GM21737 (cell line): ENCODE results near the gene ZNF678.

Experiments
- ATAC-seq: cut with Tn5 transposase; IDR thresholded peaks from one replicate; pipeline ENCODE4 v1.9.1; 2021; ENCODE audit warnings: mild to moderate bottlenecking, moderate library complexity; ENCODE audit not compliant: unreplicated experiment

ZNF678 gene

GRCh38 chr1:227563324-227564201 is at the start of gene ZNF678:
Gene ZNF678 (plus strand): TSS chr1:227563556. CDS start chr1:227650992, 87,436 bp downstream.
- peak; percentile 93 for ATAC-seq

DNA sequence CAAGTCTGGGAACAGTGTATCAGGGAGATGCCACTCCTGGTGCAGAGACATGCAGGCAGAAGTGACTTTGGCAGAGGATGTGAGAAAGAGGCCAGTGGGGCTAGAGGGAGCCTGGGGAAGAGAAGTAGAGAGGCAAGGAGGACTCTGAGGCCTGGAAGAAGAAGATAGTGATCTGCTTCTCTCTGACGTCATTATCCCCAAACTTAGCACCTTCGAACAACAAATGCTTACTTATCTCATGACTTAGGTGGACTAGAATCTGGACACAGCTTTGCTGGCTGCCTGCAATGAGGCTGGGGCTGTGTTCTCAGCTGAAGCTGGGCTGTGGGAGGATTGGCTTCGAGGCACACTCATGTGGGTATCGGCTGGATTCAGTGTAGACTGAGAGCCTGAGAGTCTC is 44.5 kb upstream of the ZNF678 start:
- no peak for ATAC-seq

DNA sequence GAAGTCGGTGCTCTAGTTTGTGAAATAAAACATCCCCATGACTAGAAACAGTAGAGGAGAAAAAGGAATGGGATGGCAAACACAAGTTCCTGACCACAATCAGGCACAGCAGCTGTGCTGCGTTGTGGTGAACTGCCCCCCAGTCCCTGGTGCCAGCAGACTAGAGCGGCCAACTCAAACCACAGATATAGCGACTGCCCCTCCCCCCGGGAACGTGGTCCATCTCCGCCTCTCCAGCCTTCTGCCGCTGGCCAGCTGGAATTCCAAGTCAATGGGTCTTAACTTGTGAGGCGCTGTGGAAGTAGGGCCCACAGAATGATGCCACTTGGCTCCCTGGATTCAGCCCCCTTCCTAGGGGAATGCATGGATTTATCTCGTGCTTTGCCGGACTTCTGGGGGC is 41.6 kb upstream of the ZNF678 start:
- ATAC-seq = no peak

DNA sequence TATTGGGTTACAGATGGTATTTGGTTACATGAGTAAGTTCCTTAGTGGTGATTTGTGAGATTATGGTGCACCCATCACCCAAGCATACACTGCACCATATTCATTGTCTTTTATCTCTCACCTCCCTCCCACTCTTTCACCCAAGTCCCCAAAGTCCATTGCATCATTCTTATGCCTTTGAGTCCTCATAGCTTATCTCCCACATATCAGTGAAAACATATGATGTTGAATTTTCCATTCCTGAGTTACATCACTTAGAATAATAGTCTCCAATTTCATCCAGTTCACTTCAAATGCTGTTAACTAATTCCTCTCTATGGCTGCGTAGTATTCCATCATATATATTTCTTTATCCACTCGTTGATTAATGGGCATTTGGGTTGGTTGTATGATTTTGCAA is 36.8 kb upstream of the ZNF678 start:
- ATAC-seq = no peak

DNA sequence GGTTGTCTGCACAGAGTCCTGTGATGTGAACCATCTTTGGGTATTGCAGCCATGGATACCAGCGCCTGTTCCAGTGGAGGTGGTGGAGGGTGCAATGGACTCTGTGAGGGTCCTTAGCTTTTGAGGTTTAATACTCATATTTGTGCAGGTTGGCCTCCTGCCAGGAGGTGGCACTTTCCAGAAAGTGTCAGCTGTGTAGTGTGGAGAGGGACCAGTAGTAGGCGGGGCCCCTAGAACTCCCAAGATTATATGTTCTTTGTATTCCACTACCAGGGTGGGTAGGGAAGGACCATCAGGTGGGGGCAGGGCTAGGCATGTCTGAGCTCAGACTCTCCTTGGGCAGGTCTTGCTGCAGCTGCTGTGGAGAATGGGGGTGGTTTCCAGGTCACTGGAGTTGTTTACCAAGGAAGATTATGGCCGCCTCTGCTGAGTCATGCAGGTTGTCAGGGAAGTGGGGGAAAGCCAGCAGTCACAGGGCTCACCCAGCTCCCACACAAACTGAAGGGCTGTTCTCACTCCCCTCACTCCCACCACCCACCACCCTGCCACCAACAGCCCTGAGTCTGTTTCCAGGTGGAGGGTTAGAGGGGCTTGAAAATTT is 31.2 kb upstream of the ZNF678 start:
- ATAC-seq = no peak

DNA sequence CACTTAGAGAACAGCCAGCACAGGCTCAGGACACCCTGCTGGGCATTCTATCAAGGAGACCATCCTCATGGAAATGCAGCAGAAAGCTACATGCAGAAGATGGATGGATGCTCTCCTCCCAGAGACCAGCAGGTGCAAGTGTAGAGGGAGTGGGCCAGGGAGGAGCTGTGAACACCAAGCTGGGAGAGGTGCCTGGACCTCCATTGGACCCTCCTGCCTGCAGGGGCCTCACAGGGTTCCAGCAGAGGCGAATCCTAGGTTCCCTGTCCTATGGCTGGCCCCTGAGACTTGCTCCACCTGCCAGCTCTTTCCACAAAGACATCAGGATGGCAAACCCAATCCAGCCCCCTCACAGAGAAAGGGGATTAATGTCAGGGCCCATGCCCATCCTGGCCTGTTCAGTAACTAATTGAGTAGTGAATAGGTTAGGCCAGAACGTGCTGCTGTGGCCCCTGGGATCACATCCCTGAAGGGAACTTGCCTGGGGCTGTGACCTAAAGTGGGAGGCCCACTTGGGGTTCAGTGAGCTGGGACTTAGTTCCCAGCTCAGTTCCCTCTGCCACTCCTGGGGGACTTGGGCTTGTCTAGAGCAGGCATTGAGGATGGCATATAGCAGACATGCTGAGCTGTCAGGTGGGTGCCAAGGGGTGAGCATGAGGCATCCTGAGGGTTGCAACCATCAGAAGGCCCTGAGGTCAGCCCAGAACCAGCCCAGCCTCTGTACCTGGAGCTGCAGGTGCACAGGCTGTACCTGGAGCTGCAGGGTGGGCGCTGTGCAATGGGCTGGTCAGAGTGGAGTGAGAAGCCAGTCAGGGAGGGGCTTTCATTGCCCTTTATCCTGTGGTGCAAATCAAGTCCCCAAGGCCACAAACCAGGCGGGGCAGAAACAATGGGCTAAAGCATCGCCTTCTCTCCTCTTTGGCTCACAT is 22.9 kb upstream of the ZNF678 start:
- no peak for ATAC-seq

DNA sequence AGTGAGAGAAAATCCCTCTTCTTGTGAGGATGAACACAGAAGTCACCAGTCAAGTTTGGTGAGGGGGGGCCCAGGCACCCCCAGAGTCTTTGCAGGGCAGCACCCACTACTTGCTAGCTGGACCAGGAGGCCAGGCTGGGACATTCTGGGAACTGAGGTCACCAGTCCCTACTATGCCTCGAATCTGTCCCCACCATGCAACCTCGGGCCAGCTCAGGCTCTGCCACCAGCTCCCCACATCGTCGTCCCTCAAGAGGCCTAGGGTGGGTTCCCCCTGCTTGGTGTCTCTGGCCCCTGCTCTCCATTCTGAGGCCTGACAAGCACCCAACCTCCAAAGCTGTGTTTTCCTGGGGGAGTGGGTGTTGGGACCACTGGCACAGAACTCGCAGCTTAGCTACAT is 22.2 kb upstream of the ZNF678 start:
- ATAC-seq = no peak

- peak; percentile 9 for ATAC-seq
These were observed 21.6 kb upstream of the ZNF678 start for GRCh38 chr1:227541796-227542152.

DNA sequence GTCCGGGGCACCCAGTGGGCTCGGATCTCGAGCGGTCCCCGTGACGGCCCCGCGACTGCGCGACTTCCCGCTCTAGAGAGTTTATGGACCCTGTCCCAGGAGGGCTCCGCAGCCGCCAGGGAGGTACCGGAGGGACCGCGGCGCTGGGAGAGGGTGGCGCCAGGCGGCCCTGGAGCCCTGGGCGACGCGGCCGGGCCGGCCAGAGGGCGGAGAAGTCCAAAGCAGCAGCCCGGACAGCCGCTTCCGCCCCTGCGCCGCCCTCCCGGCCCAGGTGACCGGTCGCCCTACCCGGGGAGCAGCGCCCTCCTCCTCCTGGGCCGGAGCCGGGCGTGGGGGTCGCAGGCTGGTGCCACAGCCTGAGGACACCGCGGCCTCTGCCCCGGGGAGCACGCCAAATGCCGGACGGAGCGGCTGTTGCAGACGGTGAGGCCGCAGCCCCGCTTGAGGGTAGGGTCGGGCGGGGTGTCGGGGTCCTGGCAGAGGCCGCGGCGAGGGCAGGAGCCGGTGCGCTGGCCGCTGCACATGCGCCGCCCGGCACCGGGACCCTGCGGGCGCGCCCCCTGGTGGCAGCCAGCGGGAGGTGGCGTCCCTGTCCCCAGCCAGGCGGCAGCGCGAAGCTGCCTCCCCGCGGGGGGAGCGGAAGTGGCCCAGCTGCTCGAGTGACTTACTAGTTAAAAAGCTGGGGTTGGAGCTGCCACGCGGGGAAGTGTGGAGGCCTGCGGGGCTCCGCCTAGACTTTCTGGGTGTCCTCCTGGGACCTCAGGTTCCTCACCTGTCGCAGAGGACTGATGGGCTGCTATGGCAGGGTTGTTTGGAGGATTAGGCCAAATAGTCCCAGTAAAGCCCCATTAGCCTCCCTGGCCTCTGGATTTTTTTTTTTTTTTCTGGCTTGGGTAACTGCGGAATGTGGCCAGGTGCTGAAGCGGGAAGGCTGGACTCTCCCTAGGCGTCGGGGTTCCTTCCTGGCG is 20.9 kb upstream of the ZNF678 start:
- ATAC-seq = peak; percentile 96

GRCh38 chr1:227543283-227544066 is 19.9 kb upstream of the ZNF678 start:
- ATAC-seq = no peak

DNA sequence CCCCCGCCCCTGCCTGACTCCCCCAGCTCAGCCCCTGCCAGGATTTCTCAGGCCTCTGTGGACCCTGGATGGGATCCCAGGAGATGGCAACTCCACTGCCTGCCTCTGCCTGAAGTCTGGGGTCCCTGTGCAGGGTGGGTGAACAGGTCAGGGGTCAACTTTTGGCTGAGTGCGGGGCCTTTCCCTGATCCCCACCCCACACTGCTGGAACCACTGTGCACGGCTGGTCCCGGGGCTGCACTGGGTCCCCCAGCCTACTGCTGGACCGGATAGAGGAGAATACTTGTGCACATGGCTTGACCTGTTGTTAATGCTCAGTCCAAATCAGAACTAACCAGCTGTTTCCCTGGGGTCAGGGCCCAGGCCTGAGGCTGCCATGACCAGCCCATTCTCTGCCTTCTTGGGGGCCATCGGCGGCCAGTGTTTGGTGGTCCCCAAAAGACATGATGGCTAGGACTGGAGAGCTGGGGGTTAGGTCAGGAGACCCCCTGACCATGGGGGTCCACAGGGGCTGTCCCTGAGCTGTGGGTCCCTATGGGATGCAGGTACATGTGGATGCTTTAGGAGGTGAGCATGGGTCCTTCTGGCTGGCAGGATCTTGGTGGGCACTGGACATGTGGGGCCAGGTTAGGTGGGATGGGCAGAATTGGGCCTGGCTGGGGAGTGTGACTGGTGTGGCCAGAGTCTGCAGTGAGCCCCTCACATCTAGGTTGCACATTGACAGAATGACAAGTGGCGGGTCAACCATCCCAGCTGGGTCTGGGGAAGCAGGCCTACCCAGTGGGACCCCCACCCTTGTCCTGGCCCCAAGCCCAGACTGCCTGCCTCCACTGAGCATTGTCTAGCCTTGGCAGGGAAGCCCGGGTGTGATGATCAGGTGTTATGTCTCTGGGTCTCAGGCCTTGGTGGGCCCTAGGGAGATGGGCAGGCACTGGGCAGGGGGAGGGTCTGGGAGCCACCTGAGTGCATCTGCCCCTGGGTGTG is 19.0 kb upstream of the ZNF678 start:
- ATAC-seq = no peak

DNA sequence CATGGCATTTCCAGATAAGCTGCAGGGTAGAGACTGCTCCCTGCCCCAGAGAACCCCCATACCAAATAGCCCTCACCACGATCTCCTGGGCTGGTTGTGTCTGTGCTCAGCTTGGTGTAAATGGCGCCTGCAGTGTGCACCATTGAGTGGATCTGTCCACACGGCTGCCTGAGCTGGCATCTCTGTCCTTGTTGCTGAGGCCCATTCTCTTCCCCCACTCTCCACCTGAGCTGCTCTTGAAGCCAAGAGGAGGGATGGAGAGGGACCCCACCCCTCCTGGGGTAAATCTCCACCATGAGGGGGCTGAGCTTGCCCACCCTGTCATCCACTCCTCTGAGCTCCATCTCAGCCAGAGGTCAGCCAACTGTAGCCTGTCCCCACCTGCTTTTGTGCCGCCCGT is 18.0 kb upstream of the ZNF678 start:
- ATAC-seq = no peak

- ATAC-seq = no peak
These were observed 17.3 kb upstream of the ZNF678 start for GRCh38 chr1:227546059-227546458.

- no peak for ATAC-seq
These were observed 16.6 kb upstream of the ZNF678 start for GRCh38 chr1:227546598-227547309.

DNA sequence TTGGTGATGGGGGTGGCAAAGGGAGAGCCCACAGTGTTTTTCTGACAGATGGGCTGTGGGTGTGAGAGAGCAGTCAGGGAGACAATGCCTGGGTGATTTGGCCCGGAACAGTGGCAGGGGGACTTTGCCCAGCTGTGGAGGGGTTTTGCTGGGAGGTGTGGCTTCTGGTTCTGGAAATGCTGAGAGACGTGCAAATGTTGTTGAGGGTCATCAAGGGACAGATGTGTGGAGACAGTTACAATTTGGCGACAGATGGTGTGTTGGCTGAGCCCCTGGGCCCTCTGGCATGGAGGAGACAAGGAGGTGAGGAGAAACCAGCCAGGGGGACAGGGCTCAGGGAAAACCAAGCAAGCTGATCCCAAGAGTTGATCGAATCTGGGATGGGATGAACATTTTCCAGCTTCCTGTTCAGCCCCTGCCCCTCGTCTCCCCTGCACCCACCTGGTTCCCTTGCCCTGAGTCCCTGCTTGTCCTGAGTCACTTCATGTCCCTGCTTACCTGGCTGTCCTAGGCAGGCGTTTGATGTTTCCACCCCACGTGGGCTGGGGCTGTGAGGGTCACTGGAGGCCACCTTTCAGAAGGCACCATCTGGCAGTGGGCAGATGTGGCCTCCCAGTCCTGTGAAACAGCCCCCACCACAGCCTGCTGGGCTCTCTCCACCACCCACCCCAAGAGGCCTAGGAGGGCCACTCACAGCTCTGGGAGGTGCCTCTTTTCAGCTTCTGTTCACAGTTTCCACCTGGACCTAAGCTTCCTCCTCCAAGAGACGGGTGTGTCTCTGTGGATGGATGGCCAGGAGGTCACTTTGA is 15.8 kb upstream of the ZNF678 start:
- no peak for ATAC-seq

DNA sequence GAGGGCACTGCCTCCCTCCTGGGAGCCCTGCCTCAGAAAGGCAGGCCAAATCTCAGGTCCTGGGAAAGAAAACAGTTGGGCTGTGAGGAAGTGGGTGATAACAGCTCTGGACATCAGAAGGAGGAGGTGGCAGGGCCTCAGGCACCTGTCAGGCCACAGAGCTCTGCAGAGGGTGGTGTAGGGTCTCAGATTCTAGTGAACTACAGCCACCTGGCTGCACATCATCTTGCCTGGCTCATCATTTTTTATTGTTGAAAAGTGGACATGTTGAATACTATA is 15.3 kb upstream of the ZNF678 start:
- ATAC-seq = no peak

DNA sequence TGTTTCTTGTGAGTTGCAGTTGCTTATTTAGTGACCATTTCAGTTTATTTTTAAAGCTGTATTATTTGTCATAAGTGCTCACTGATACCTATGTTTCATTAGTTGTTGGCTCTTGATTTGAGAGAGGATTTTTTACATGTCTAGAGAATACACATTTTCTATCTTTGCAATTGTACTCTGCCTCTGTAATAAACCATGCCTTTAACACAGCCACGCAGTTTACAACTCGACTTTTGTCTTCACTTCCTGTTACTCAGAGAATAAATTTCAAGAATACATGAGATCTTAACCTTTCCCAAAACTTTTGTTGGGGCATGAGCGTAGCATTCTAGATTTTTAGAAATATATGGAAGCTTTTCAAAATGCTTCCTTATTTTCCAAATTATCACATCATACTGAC is 14.9 kb upstream of the ZNF678 start:
- ATAC-seq = no peak
